Colon (tissue), 2 donors: ENCODE results near the gene STAT6.

Experiments used
- FAIRE-seq: peaks from 2 replicates; lab custom pipeline; 2012; peaks lifted over from hg19 to GRCh38; lab: Jason Lieb, UNC
- donor health status: control.
- donor health status: control.

Gene STAT6

DNA sequence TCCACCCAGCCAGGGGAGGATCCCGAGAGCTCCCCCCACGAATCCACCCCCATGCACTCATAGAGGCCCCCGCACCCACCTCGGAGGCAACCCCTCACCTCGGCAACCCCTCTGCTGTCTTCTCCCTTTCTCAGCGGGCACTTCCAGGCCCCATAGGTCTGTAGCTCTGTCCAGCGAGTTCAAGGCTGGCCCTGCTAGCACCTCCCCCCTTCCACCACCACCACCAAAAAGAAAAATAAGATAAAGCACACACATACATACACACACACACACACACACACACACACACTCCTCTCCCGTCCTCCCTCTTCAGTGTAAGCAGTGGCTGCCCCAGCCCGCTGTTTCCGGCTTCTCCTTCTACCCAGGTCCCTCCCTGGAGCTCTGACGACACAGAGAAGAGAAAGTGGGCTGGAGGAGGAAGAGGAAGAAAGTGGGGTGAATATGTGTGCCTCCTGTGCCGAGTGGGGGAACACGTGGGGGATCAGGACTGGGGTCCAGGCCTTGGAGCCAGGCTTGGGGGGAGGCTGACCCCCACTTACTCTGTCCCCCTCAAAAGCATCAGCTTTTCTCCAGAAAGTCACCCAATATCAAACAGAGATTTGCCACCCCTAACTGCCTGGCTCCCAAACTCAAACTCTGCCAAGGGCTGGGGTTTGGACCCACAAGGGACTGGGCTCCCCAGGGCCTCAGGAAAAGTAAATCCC, at the start of gene STAT6:
STAT6 (minus strand) TSS at position 332 of the 704 bp plus-strand sequence. CDS start 3,084 bp downstream, outside the sequence.
- FAIRE-seq: no peak

GRCh38 chr12:57160741-57161140, 49.6 kb upstream of the STAT6 start:
- no peak for FAIRE-seq

GRCh38 chr12:57160040-57160439, 48.9 kb upstream of the STAT6 start:
- FAIRE-seq: no peak

GRCh38 chr12:57159311-57159710, 48.1 kb upstream of the STAT6 start:
- no peak for FAIRE-seq

- no peak for FAIRE-seq
These were observed 47.5 kb upstream of the STAT6 start for GRCh38 chr12:57158665-57159064.

- no peak for FAIRE-seq
These were observed 47.0 kb upstream of the STAT6 start for GRCh38 chr12:57158186-57158585.

DNA sequence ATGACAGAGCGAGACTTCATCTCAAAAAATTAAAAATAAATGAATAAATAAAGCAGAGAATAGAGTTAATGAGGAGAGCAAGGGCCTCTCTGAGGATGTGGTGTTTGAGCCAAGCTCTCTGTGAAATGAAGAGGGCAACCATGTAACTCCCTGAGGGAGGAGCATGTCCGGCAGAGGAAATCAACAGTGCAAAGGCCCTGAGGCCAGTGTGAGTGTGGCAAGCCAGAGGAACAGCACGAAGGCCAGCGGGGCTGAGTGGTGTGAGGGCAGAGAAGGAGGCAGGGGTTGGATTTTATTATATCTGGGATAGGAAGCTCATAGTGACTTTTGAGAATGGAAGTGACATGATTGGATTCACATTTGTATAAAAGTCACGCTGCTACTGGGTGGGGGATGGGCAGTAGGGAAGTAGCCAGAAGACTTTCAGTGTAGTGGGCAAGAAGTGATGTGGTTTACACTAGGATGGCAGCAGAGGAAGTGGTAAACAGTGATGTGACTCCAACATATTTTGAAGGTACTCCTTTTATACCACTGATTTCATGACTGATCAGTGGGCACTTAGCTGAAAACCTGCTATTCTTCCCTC, 46.5 kb upstream of the STAT6 start:
- FAIRE-seq: no peak

GRCh38 chr12:57156701-57157403, 45.7 kb upstream of the STAT6 start:
- FAIRE-seq: no peak

- FAIRE-seq: no peak
These were observed 43.8 kb upstream of the STAT6 start for GRCh38 chr12:57154804-57155434.

DNA sequence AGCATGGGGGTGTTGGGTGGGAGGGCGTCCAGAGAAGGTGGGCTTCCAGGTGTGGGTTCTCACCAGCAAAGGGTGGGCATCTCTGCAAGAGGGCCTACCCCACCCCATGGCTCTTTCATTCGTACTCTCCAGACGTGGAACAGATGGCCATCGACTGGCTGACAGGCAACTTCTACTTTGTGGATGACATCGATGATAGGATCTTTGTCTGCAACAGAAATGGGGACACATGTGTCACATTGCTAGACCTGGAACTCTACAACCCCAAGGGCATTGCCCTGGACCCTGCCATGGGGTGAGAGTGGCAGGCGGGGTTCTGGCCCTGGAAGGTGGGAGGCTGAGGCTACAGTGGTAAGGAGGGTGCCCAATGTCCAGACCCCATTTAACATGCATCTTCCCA, 42.9 kb upstream of the STAT6 start:
- FAIRE-seq: no peak

DNA sequence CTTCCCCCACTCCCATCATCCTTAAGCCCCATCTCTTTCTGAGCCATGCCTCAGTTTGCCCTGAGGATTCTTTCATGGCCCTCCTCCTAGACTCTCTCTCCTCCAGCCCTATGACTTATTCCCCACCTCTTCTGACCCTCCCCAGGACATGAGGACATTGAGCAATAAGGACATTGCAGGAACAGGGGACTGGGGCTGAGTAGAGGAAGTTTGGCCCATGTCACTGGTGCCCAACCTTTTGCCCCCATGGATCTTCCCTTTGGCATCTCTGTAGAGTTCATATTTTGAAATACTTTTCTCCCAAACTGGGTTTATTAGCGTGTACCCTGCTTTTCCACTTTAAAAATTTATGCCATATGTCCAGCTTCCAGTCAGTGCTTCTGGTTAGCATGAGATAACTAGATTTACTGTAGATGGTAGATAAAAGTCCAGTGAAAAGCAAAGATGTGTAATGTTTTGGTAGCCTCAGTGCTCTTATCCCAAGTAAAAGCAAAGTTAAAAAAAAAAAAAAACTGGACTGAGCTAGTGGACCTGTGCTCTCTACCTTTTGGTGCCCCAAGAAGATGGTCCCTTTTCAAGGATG, 42.3 kb upstream of the STAT6 start:
- no peak for FAIRE-seq

DNA sequence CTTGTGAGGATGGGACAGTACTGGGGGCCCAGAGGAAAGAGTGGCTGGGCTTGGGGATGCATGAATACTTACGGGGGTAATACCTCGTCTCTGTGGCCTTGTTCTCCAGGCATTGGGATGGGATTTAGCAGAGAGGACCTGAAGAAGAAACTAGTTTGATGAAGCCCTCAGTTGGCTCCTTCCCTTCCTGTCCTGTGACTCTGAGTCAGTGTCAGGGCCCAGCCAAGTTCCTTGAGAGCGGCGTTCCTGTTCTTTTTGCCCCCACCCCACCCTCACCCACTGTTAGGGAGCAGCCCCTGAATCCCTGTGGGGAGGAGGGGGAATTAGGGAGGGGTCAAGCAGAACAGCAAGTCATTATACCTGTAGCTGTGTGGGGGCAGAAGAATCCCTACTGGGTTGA, 41.5 kb upstream of the STAT6 start:
- FAIRE-seq: no peak

GRCh38 chr12:57151741-57152630, 40.8 kb upstream of the STAT6 start:
- FAIRE-seq: no peak

DNA sequence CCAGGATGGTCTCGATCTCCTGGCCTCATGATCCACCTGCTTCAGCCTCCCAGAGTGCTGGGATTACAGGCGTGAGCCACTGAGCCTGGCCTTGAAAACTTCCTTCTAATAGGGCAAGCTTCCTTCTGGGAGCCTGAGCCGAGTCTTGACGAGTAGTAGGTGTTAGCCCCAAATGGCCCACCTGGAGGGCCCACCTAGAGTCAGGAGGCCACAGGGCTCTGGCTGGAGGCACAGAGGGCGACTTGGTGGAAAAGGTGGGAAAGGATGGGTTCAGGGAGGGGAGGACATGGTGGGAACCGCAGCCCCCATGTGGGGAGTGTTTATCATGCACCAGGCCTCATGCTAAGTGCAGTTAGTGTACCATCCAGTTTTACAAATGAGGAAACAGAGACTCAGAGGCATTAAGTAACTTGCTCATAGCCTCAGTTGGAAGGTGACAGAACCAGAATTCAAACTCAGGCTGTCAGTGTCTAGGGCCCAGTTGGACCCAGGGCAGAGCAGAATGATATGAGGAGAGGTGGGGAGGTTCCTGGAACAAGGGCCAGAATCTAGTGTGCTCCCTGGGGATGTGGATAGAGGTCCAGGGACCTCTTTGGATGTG, 39.3 kb upstream of the STAT6 start:
- no peak for FAIRE-seq

DNA sequence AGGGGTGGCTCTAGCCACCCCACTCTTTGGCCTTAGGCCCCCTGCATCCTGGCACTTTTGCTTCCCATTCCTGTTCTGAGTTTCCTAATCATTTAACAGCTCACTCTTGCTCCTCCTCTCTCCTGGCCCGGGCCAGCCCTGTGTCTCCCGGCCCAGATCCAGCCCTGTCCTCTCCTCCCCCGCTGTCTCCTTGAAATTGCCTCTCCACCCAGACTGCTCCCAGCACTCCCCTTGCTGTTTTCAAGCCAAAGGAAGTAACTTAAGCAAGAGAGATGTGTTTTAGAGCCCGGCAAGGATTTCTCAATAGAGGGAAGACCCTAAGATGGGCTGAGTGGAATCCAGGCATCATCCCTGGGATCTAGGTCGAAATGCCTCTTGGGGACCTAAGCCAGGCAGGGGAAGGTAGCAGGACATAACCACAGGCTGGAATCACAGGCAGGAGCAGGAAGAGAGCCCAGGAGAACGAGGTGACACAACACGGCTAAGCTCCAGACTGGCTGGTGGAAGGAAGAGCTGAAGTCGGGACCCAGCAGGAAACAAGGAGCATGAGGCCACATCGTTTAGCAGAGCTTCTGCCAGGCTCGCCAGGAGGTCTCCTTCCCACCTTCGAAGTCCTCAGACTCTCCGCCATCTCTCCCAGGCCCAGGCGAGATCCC, 38.2 kb upstream of the STAT6 start:
- FAIRE-seq: no peak

- FAIRE-seq: no peak
These were observed 37.5 kb upstream of the STAT6 start for GRCh38 chr12:57148469-57149244.

GRCh38 chr12:57146961-57147944, 36.1 kb upstream of the STAT6 start, which contains the start of gene LRP1-AS:
Gene LRP1-AS (minus strand): TSS chr12:57147619.
- no peak for FAIRE-seq

- FAIRE-seq: no peak
These were observed 34.9 kb upstream of the STAT6 start for GRCh38 chr12:57146092-57146491.
